Astrocyte (in vitro differentiated cells and primary cell): ENCODE data around the gene ALDH1A2. TPM values are rescaled to one million over a fixed set of nuclear protein-coding genes. Genes with fewer than 3 reads are reported as not detected.

Experiments
- DNase-seq: peaks from one replicate; pipeline ENCODE4 v3.0.0-alpha.2; 2010; ENCODE audit warnings: low read depth
- FAIRE-seq: peaks from 2 replicates; lab custom pipeline; 2011; peaks lifted over from hg19 to GRCh38; lab: Jason Lieb, UNC
- H2AFZ ChIP-seq: 2 replicates; pipeline ENCODE4 v1.6.0; 2012; ENCODE audit warnings: low read depth, low read length, inconsistent platforms
- H3K27ac ChIP-seq: 2 replicates; pipeline ENCODE4 v1.5.1; 2011; ENCODE audit warnings: low read depth, low read length, inconsistent platforms
- H3K27me3 ChIP-seq: 2 replicates; pipeline ENCODE4 v1.6.0; 2011; ENCODE audit warnings: low read length, inconsistent platforms; ENCODE audit not compliant: insufficient read depth
- H3K36me3 ChIP-seq: 2 replicates; pipeline ENCODE4 v1.5.1; 2011; ENCODE audit warnings: low read length, inconsistent platforms; ENCODE audit not compliant: insufficient read depth
- H3K4me1 ChIP-seq: 2 replicates; pipeline ENCODE4 v1.5.1; 2011; ENCODE audit warnings: low read length, inconsistent platforms; ENCODE audit not compliant: insufficient read depth
- H3K4me2 ChIP-seq: 2 replicates; pipeline ENCODE4 v1.6.0; 2012; ENCODE audit warnings: low read length, inconsistent platforms
- H3K4me3 ChIP-seq: 2 replicates; pipeline ENCODE4 v1.5.1; 2011; ENCODE audit warnings: low read depth, mild to moderate bottlenecking, low read length, inconsistent platforms; ENCODE audit not compliant: insufficient read depth
- H3K79me2 ChIP-seq: 2 replicates; pipeline ENCODE4 v1.6.0; 2012; ENCODE audit warnings: mild to moderate bottlenecking, low read length, inconsistent platforms; ENCODE audit not compliant: insufficient read depth
- H3K9ac ChIP-seq: 2 replicates; pipeline ENCODE4 v1.6.0; 2012; ENCODE audit warnings: mild to moderate bottlenecking, low read length, inconsistent platforms
- H3K9me3 ChIP-seq: 2 replicates; pipeline ENCODE4 v1.5.1; 2012; ENCODE audit warnings: low read depth, mild to moderate bottlenecking, low read length, inconsistent platforms; ENCODE audit not compliant: insufficient read depth
- H4K20me1 ChIP-seq: 2 replicates; pipeline ENCODE4 v1.6.0; 2012; ENCODE audit warnings: low read length, inconsistent platforms; ENCODE audit not compliant: insufficient read depth
- H3K27ac Mint-ChIP-seq: one replicate; pipeline ENCODE4 v1.8.0; 2021; ENCODE audit warnings: mild to moderate bottlenecking, mixed read lengths; ENCODE audit not compliant: unreplicated experiment
- H3K27me3 Mint-ChIP-seq: one replicate; pipeline ENCODE4 v1.8.0; 2021; ENCODE audit warnings: low read depth, mixed read lengths; ENCODE audit not compliant: unreplicated experiment
- H3K36me3 Mint-ChIP-seq: one replicate; pipeline ENCODE4 v1.8.0; 2021; ENCODE audit warnings: low read depth, mixed read lengths; ENCODE audit not compliant: unreplicated experiment
- H3K4me1 Mint-ChIP-seq: one replicate; pipeline ENCODE4 v1.8.0; 2021; ENCODE audit warnings: low read depth, mixed read lengths; ENCODE audit not compliant: unreplicated experiment
- H3K4me3 Mint-ChIP-seq: one replicate; pipeline ENCODE4 v1.8.0; 2021; ENCODE audit warnings: mild to moderate bottlenecking, moderate library complexity, mixed read lengths; ENCODE audit not compliant: unreplicated experiment
- H3K9me3 Mint-ChIP-seq: one replicate; pipeline ENCODE4 v1.8.0; 2021; ENCODE audit warnings: mild to moderate bottlenecking, mixed read lengths; ENCODE audit not compliant: unreplicated experiment
- EZH2 ChIP-seq: IDR thresholded peaks from 2 replicates; pipeline ENCODE4 v1.6.1; 2012; ENCODE audit warnings: mild to moderate bottlenecking, low read length, inconsistent platforms; ENCODE audit not compliant: insufficient read depth
- total RNA-seq: library from RNA; stranded (reverse); gene quantifications from 2 replicates; pipeline ENCODE4 v1.2.1, GENCODE V29; 2021
- TF ChIP-seq, protein P1 (sequence below): IDR thresholded peaks from 2 replicates; pipeline ENCODE4 v1.5.1; 2011; ENCODE audit warnings: low read depth, mild to moderate bottlenecking, inconsistent platforms, low read length, moderate library complexity; ENCODE audit not compliant: insufficient read depth

ALDH1A2 gene
- total RNA-seq, 1 donor from 2014 or later = 0.98 TPM

DNA sequence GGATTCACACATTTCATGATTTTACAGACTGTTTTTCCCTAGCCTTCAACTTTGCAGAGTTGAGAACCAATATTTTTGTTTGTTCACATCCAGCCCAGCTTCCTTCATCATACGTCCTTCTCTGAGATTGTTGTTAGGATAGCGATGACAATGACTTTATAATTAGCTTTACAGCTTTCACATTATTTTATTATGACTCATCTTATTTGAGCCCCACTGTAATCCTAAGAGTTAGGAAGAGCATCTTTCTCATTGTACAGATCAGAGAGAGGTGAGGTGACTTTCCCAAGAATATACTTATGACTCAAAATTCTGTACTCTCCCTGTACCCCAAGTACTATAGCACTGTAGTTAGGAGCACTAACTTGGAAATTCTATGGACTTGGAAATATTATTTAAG lies 156.1 kb downstream of the ALDH1A2 start:
- H3K36me3 Mint-ChIP-seq = peaks cover 2% of the 10 kb centered on the region
- H3K27me3 Mint-ChIP-seq = peaks cover 17% of the 10 kb centered on the region
- H3K4me3 Mint-ChIP-seq = no peak overlapping the region
- H3K4me2 ChIP-seq = no peak overlapping the region
- H3K27ac Mint-ChIP-seq = no peak overlapping the region
- TF ChIP-seq EZH2 = no peak
- TF ChIP-seq, protein P1, sequence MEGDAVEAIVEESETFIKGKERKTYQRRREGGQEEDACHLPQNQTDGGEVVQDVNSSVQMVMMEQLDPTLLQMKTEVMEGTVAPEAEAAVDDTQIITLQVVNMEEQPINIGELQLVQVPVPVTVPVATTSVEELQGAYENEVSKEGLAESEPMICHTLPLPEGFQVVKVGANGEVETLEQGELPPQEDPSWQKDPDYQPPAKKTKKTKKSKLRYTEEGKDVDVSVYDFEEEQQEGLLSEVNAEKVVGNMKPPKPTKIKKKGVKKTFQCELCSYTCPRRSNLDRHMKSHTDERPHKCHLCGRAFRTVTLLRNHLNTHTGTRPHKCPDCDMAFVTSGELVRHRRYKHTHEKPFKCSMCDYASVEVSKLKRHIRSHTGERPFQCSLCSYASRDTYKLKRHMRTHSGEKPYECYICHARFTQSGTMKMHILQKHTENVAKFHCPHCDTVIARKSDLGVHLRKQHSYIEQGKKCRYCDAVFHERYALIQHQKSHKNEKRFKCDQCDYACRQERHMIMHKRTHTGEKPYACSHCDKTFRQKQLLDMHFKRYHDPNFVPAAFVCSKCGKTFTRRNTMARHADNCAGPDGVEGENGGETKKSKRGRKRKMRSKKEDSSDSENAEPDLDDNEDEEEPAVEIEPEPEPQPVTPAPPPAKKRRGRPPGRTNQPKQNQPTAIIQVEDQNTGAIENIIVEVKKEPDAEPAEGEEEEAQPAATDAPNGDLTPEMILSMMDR = no peak
- peaks cover 7% of the 10 kb centered on the region for H3K9me3 Mint-ChIP-seq
- no peaks in the 10 kb centered on the region for H3K79me2 ChIP-seq
- FAIRE-seq = no peak
- no peak overlapping the region for H3K4me3 ChIP-seq
- no peaks in the 10 kb centered on the region for H3K4me1 Mint-ChIP-seq
- no peaks in the 10 kb centered on the region for H3K27me3 ChIP-seq
- H3K27ac ChIP-seq = no peak overlapping the region
- H3K36me3 ChIP-seq = no peaks in the 10 kb centered on the region
- H3K4me1 ChIP-seq = no peaks in the 10 kb centered on the region
- DNase-seq = no peak
- no peaks in the 10 kb centered on the region for H3K9me3 ChIP-seq
- H3K9ac ChIP-seq = no peak overlapping the region
- no peak overlapping the region for H2AFZ ChIP-seq
- H4K20me1 ChIP-seq = no peaks in the 10 kb centered on the region

DNA sequence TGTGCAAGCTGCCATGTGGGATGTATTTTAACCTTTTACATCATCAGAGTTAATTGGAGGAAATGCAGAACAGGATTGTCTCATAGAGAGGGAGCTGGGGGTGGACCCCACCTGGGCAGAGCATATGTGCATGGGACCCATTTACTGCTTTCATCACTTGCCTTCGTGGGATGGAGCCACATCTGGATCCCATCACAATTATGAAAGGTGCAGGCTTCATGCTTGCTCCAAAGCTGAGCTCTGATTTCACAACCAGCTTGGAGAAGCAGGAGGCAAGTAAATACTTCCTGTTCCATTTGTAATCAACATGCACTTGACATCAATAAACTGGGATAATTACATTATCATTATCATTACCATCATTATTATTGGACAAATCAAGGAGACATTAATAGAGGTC lies 161.9 kb downstream of the ALDH1A2 start:
- Histone ChIP-seq H3K27me3 (no peaks in the 10 kb centered on the region), H3K4me2 (no peak overlapping the region), H3K9ac (no peak overlapping the region), H3K36me3 (no peaks in the 10 kb centered on the region), H3K79me2 (no peaks in the 10 kb centered on the region), H3K27ac (no peak overlapping the region), H3K4me1 (no peaks in the 10 kb centered on the region), H3K9me3 (no peaks in the 10 kb centered on the region), H2AFZ (no peak overlapping the region), H4K20me1 (no peaks in the 10 kb centered on the region), H3K4me3 (no peak overlapping the region)
- H3K27ac Mint-ChIP-seq = no peak overlapping the region
- H3K36me3 Mint-ChIP-seq = no peaks in the 10 kb centered on the region
- no peak overlapping the region for H3K4me3 Mint-ChIP-seq
- H3K27me3 Mint-ChIP-seq = peaks cover 13% of the 10 kb centered on the region
- peaks cover 4% of the 10 kb centered on the region for H3K9me3 Mint-ChIP-seq
- H3K4me1 Mint-ChIP-seq = no peaks in the 10 kb centered on the region
- TF ChIP-seq, protein P1 = no peak
- TF ChIP-seq EZH2 = no peak
- no peak for FAIRE-seq
- DNase-seq = no peak

Other genes starting within 250 kb of the ALDH1A2 start
- not detected in 2 replicates for gene AQP9, start 72.7 kb upstream of the ALDH1A2 start, total RNA-seq